ENCODE measurements around the gene DHRS9. TPM values are rescaled to one million over a fixed set of nuclear protein-coding genes. Genes with fewer than 3 reads are reported as not detected.

The DHRS9 gene
- total and polyA plus RNA-seq, 9 of the 15 experiments (the other 6 are each of a cell fraction or from before 2014, with no cell fraction given) = 0.27 to 1.7 (median 0.69) TPM

DNA sequence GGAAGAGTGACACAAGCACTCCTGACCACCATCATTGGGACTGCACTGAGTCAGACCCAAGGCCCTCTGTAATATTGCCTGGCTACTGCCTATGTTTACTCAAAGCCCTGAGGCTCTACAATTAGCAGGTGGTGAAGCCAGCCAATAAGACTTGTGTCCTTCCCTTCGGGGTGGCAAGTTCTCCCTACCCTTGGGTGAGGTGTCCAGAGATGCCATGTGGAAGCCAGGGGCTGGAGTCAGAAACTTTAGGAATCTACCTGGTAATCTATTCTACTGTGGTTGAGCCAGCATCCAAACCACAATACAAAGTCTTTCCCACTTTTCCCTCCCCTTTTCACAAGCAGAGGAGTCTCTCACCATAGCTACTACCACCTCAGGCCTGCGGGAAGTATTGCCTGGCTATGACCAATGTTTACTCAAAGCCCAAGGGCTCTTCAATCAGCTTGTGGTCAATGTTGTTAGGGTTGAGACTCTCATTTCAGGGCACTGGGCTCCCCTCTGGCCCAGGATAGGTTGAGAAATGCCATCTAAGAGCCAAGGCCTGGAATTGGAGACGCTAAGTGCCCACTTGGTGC is 17.6 kb downstream of the DHRS9 start:
- H3K9ac ChIP-seq (ENCODE audit: insufficient read depth in 1 of 2, low read depth in 2 of 2, low read length in 2 of 2) = no peak overlapping the region
- ChIA-PET CTCF (ENCODE audit: low intra/inter-chr PET ratio) (no interaction called here), POLR2A (interaction anchor here (0.6 to 1.0 kb wide), 3 partner anchors 8 to 1066 kb away, joined by 3 read pairs; no protein-coding TSS in a partner anchor)
- H3K36me3 ChIP-seq (ENCODE audit: control insufficient read depth, insufficient read depth, low read length) = no peaks in the 10 kb centered on the region
- intact Hi-C loops (cut with micrococcal nuclease) (no loop called here), in situ Hi-C loops (cut with MboI) (no loop called here)
- H3K4me2 ChIP-seq (ENCODE audit: insufficient read depth, low read length) = no peak overlapping the region
- no TSS peak for BruUV-seq (replicated peaks)
- no peak overlapping the region for H3K4me3 ChIP-seq
- 49% methylated on average over 3 of the region's 3 CpGs for WGBS (ENCODE audit: insufficient coverage, low coverage, missing lambda C conversion rate)
- TF ChIP-seq PYGO2 (tag; IDR thresholded peaks at IDR 0.05) (no peak), TBL1XR1 (IDR thresholded peaks at IDR 0.05; ENCODE audit: low read length in 2 of 2) (no peak), ZFX (CRISPR knock-in tag; IDR thresholded peaks at IDR 0.05) (no peak), SRSF1 (IDR thresholded peaks at IDR 0.05; ENCODE audit: low read depth, low read length) (no peak), HIVEP1 (CRISPR knock-in tag; IDR thresholded peaks at IDR 0.05) (no peak)
- TF ChIP-seq, protein P1, sequence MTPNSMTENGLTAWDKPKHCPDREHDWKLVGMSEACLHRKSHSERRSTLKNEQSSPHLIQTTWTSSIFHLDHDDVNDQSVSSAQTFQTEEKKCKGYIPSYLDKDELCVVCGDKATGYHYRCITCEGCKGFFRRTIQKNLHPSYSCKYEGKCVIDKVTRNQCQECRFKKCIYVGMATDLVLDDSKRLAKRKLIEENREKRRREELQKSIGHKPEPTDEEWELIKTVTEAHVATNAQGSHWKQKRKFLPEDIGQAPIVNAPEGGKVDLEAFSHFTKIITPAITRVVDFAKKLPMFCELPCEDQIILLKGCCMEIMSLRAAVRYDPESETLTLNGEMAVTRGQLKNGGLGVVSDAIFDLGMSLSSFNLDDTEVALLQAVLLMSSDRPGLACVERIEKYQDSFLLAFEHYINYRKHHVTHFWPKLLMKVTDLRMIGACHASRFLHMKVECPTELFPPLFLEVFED (CRISPR knock-in tag; conservative IDR thresholded peaks at IDR 0.05) = no peak
- H3K4me1 ChIP-seq (replicated peaks in 1 of 2; ENCODE audit: control insufficient read depth in 2 of 2, insufficient read depth in 2 of 2, low read length in 2 of 2) = no peaks in the 10 kb centered on the region; a peak in 1 of 5 replicates
- no peaks in the 10 kb centered on the region for H3K9me3 ChIP-seq (replicated peaks; ENCODE audit: control insufficient read depth, insufficient read depth, low read depth, low read length)
- DNase-seq (ENCODE audit: extremely low read depth in 1 of 4, low spot score in 3 of 4) (no peak), ATAC-seq (no peak), FAIRE-seq (no peak)
- H3K27me3 ChIP-seq (ENCODE audit: control insufficient read depth in 2 of 2, insufficient read depth in 2 of 2, low read length in 2 of 2) = no peaks in the 10 kb centered on the region
- H3K79me2 ChIP-seq (ENCODE audit: control insufficient read depth, insufficient read depth, low read length) = no peaks in the 10 kb centered on the region
- no peak overlapping the region for H3K27ac ChIP-seq (ENCODE audit: extremely low read depth, low read depth, low read length)
- no peak overlapping the region for H2AFZ ChIP-seq (ENCODE audit: low read depth, low read length)
- H4K20me1 ChIP-seq (replicated peaks; ENCODE audit: control insufficient read depth, insufficient read depth, low read length) = no peaks in the 10 kb centered on the region
- no peaks in the 10 kb centered on the region for H3K9me1 ChIP-seq (ENCODE audit: control insufficient read depth, insufficient read depth, low read length)
